Progenitor cell of endocrine pancreas (in vitro differentiated cells): ENCODE data around the gene ATOSB. TPM values are rescaled to one million over a fixed set of nuclear protein-coding genes. Genes with fewer than 3 reads are reported as not detected.

Experiments
- DNase-seq: peaks from one replicate; pipeline ENCODE4 v3.0.0; 2021; ENCODE audit warnings: low spot score; ENCODE audit not compliant: unreplicated experiment
- H3K27ac Mint-ChIP-seq: 2 replicates; pipeline ENCODE4 v1.8.0; 2021; ENCODE audit warnings: mild to moderate bottlenecking, moderate library complexity, mixed read lengths
- H3K27me3 Mint-ChIP-seq: 2 replicates; pipeline ENCODE4 v1.8.0; 2021; ENCODE audit warnings: mixed read lengths
- H3K36me3 Mint-ChIP-seq: 2 replicates; pipeline ENCODE4 v1.8.0; 2022; ENCODE audit warnings: mixed read lengths; ENCODE audit not compliant: insufficient read depth
- H3K4me1 Mint-ChIP-seq: 2 replicates; pipeline ENCODE4 v1.8.0; 2021; ENCODE audit warnings: low read depth, mixed read lengths
- H3K4me3 Mint-ChIP-seq: 2 replicates; pipeline ENCODE4 v1.8.0; 2021; ENCODE audit warnings: low read depth, mild to moderate bottlenecking, moderate library complexity, mixed read lengths
- H3K9me3 Mint-ChIP-seq: 2 replicates; pipeline ENCODE4 v1.8.0; 2021; ENCODE audit warnings: low read depth, mixed read lengths
- CTCF ChIP-seq: fragments of 200-600 bp; sonication (generic); IDR thresholded peaks from one replicate; pipeline ENCODE4 v1.5.0; 2021; ENCODE audit warnings: antibody characterized with exemption, mild to moderate bottlenecking; ENCODE audit not compliant: unreplicated experiment
- total RNA-seq: library from RNA; stranded (reverse); gene quantifications from 2 replicates; pipeline ENCODE4 v1.2.1, GENCODE V29; 2021

Gene ATOSB
- total RNA-seq, 1 donor from 2014 or later = 17.7 TPM

DNA sequence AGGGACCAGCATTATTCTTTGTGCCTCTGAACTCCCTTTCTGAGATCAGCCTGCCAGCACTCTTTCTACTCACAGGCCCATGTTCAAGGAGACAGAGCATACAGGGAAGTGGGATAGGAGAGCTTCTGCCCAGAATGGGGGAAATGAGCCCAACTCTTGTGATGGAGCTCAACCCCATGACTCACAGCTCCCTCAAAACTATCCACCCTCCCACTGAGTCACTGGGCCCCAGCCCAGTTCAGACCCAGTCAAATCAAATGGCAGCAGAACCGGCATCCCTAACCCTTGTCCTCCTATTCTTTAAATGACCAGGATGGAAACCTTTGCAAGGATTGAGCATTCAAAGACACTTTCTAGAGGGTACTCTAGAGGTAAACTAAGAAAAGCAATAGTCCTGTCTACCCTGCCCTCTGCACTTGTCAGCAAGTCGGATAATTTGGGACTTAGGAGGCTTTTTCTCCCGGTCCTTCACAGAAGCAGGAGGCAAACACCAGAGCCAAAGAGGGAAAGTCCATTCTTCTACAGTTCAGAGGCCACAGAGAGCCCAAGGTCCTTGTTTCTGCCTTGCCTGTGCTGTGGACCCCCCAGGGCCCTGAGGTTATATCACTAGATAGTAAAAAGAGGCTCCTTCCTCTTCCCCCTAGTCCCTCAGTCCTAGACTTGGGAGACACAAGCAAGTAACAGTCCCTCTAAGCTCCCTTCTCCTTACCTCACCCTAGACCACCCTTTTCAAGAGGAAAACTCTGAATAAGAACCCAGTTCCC lies 3.2 kb downstream of the ATOSB start:
- Mint-ChIP-seq H3K4me3 (peak overlapping the region; percentile 81), H3K27me3 (no peaks in the 10 kb centered on the region), H3K9me3 (no peaks in the 10 kb centered on the region), H3K36me3 (no peaks in the 10 kb centered on the region), H3K4me1 (peaks cover 47% of the 10 kb centered on the region), H3K27ac (peak overlapping the region; percentile 86)
- DNase-seq = no peak
- TF ChIP-seq CTCF = no peak

GRCh38 chr9:35111001-35111933 lies 4.4 kb downstream of the ATOSB start:
- H3K36me3 Mint-ChIP-seq = no peaks in the 10 kb centered on the region
- H3K4me3 Mint-ChIP-seq = peak overlapping the region; percentile 81
- H3K4me1 Mint-ChIP-seq = peaks cover 39% of the 10 kb centered on the region
- H3K9me3 Mint-ChIP-seq = no peaks in the 10 kb centered on the region
- no peak for TF ChIP-seq CTCF
- H3K27me3 Mint-ChIP-seq = no peaks in the 10 kb centered on the region
- peak overlapping the region; percentile 88 for H3K27ac Mint-ChIP-seq
- DNase-seq = peak; percentile 92

- TF ChIP-seq CTCF = no peak
- Mint-ChIP-seq H3K27ac (no peak overlapping the region), H3K4me1 (peaks cover 36% of the 10 kb centered on the region), H3K4me3 (peak overlapping the region; percentile 81), H3K36me3 (peaks cover 5% of the 10 kb centered on the region), H3K27me3 (no peaks in the 10 kb centered on the region), H3K9me3 (no peaks in the 10 kb centered on the region)
- DNase-seq = no peak
Observed at GRCh38 chr9:35110327-35110761, 5.3 kb downstream of the ATOSB start.

DNA sequence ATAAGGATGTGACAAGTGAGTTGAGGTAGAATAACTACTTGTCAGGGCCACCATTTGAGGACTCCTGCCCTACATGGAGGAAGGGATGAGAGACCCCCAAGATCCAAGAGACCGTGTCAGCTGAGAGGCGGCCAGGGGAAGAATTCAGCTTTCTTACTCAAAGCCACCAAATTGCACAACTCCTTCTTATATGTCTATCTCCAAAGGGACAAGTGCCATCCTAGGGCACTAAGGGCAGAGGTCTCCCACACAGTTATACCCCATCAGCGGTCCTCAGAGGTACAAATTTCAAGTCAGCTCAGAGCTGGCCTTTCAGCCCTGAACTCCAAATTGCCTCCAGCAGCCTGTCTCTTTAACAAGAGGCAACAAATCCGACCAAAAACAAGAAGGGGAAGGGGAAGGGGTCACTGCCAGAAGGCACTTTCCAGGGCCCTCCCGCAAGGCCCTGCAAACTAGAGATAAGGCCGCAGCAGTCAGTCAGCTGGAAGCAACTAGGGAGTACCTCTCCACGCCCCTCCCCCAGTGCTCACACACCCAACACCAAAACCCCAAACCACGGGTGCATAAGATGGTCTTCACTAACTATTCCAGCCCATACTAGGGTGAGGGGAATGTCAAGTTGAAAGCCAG lies 6.6 kb downstream of the ATOSB start:
- DNase-seq = no peak
- Mint-ChIP-seq H3K36me3 (peaks cover 7% of the 10 kb centered on the region), H3K4me1 (peaks cover 25% of the 10 kb centered on the region)

More for the DNA sequence above, 6.6 kb downstream of the ATOSB start:
- TF ChIP-seq CTCF = no peak
- Mint-ChIP-seq H3K9me3 (no peaks in the 10 kb centered on the region), H3K27me3 (no peaks in the 10 kb centered on the region), H3K27ac (no peak overlapping the region), H3K4me3 (no peak overlapping the region)
